ENCODE data around the gene ZC3H13. TPM values are rescaled to one million over a fixed set of nuclear protein-coding genes. Genes with fewer than 3 reads are reported as not detected.

The ZC3H13 gene
- total RNA-seq, 2 donors from 2014 or later = 58.1 to 62.4 TPM

DNA sequence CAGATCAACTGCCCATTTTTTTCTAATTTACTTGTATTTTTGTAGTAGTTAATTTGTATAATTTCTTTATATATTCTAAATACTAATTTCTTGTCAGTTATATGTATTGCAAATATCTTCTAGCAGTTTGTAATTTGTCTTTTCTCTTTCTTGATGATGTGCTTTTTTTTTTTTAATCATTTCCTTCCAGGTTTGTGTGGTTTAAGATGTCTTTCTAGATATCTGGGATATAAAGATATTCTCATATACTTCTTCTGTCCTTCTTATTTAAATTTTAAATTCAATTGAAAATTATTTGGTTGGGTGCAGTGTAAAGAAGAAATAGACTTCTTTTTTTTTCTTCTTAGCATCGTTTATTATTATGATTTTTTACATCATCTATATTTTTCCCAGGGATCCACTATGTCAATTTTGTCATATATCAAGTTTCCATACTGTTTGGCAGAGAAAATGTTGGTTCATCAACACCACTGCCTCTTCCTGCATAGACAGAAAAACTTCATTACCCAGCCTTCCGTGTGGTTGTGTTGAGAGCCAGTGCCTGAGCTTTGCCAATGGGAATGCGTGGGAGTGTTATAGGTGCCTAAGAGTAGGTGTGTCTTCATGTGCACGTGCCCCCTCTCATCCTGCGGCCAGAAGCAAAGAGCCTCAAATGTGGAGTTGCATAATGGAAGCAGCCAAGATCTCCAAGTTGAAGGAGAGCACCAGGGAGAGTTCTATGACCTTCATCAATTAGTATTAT, 36.4 kb upstream of the ZC3H13 start:
- no peak for DNase-seq
- Histone ChIP-seq H3K9me3 (ENCODE audit: control insufficient read depth, low read length) (no peaks in the 10 kb centered on the region), H3K27ac (ENCODE audit: low read depth, low read length) (no peak overlapping the region), H3K4me1 (ENCODE audit: control insufficient read depth, insufficient read depth, low read length) (no peaks in the 10 kb centered on the region), H3K36me3 (ENCODE audit: control insufficient read depth, insufficient read depth, low read length) (no peaks in the 10 kb centered on the region), H3K4me3 (ENCODE audit: low read length) (no peak overlapping the region), H3K27me3 (ENCODE audit: control insufficient read depth, insufficient read depth, low read length, poor library complexity, severe bottlenecking) (no peaks in the 10 kb centered on the region), H3K9ac (ENCODE audit: extremely low read depth, low read length, poor library complexity, severe bottlenecking) (no peak overlapping the region)
- H3K4me1 Mint-ChIP-seq = no peaks in the 10 kb centered on the region
- no peaks in the 10 kb centered on the region for H3K36me3 Mint-ChIP-seq (ENCODE audit: low read depth)
- H3K9me3 Mint-ChIP-seq = no peaks in the 10 kb centered on the region
- H3K27ac Mint-ChIP-seq = no peak overlapping the region
- TF ChIP-seq, protein P1, sequence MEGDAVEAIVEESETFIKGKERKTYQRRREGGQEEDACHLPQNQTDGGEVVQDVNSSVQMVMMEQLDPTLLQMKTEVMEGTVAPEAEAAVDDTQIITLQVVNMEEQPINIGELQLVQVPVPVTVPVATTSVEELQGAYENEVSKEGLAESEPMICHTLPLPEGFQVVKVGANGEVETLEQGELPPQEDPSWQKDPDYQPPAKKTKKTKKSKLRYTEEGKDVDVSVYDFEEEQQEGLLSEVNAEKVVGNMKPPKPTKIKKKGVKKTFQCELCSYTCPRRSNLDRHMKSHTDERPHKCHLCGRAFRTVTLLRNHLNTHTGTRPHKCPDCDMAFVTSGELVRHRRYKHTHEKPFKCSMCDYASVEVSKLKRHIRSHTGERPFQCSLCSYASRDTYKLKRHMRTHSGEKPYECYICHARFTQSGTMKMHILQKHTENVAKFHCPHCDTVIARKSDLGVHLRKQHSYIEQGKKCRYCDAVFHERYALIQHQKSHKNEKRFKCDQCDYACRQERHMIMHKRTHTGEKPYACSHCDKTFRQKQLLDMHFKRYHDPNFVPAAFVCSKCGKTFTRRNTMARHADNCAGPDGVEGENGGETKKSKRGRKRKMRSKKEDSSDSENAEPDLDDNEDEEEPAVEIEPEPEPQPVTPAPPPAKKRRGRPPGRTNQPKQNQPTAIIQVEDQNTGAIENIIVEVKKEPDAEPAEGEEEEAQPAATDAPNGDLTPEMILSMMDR (conservative IDR thresholded peaks at IDR 0.05) = no peak
- no peak overlapping the region for H3K4me3 Mint-ChIP-seq
- 83 to 90% methylated on average over 4 to 5 of the region's 5 CpGs for WGBS, 2 experiments (ENCODE audit: insufficient coverage in 1 of 2, insufficient read length in 1 of 2)
- no peaks in the 10 kb centered on the region for H3K27me3 Mint-ChIP-seq (ENCODE audit: insufficient read depth)

GRCh38 chr13:46087481-46087880, 34.9 kb upstream of the ZC3H13 start:
- Histone ChIP-seq H3K9me3 (ENCODE audit: control insufficient read depth, low read length) (no peaks in the 10 kb centered on the region), H3K4me3 (ENCODE audit: low read length) (no peak overlapping the region), H3K36me3 (ENCODE audit: control insufficient read depth, insufficient read depth, low read length) (no peaks in the 10 kb centered on the region), H3K4me1 (ENCODE audit: control insufficient read depth, insufficient read depth, low read length) (no peaks in the 10 kb centered on the region), H3K27me3 (ENCODE audit: control insufficient read depth, insufficient read depth, low read length, poor library complexity, severe bottlenecking) (no peaks in the 10 kb centered on the region), H3K9ac (ENCODE audit: extremely low read depth, low read length, poor library complexity, severe bottlenecking) (no peak overlapping the region), H3K27ac (ENCODE audit: low read depth, low read length) (no peak overlapping the region)
- Mint-ChIP-seq H3K27ac (no peak overlapping the region), H3K27me3 (ENCODE audit: insufficient read depth) (no peaks in the 10 kb centered on the region), H3K36me3 (ENCODE audit: low read depth) (no peaks in the 10 kb centered on the region), H3K9me3 (no peaks in the 10 kb centered on the region), H3K4me3 (no peak overlapping the region), H3K4me1 (no peaks in the 10 kb centered on the region)
- TF ChIP-seq, protein P1 (conservative IDR thresholded peaks at IDR 0.05) = no peak
- DNase-seq = no peak

GRCh38 chr13:46086985-46087384, 34.4 kb upstream of the ZC3H13 start:
- Mint-ChIP-seq H3K27ac (no peak overlapping the region), H3K27me3 (ENCODE audit: insufficient read depth) (no peaks in the 10 kb centered on the region), H3K4me3 (no peak overlapping the region), H3K4me1 (no peaks in the 10 kb centered on the region), H3K36me3 (ENCODE audit: low read depth) (no peaks in the 10 kb centered on the region), H3K9me3 (no peaks in the 10 kb centered on the region)
- Histone ChIP-seq H3K9me3 (ENCODE audit: control insufficient read depth, low read length) (no peaks in the 10 kb centered on the region), H3K4me1 (ENCODE audit: control insufficient read depth, insufficient read depth, low read length) (no peaks in the 10 kb centered on the region), H3K27ac (ENCODE audit: low read depth, low read length) (no peak overlapping the region), H3K9ac (ENCODE audit: extremely low read depth, low read length, poor library complexity, severe bottlenecking) (no peak overlapping the region), H3K4me3 (ENCODE audit: low read length) (no peak overlapping the region), H3K36me3 (ENCODE audit: control insufficient read depth, insufficient read depth, low read length) (no peaks in the 10 kb centered on the region), H3K27me3 (ENCODE audit: control insufficient read depth, insufficient read depth, low read length, poor library complexity, severe bottlenecking) (no peaks in the 10 kb centered on the region)
- WGBS, 2 experiments (ENCODE audit: insufficient coverage in 1 of 2, insufficient read length in 1 of 2) = 90 to 100% methylated on average over 3 to 12 of the region's 12 CpGs
- DNase-seq = no peak
- TF ChIP-seq, protein P1 (conservative IDR thresholded peaks at IDR 0.05) = no peak
